Duodenal mucosa (tissue), 2 donors: ENCODE measurements around the gene TOP3A.

Experiments
- H3K27ac ChIP-seq: one replicate; pipeline ENCODE4 v1.7.0; 2013; ENCODE audit warnings: low read depth, low read length
- H3K27me3 ChIP-seq, 2 donors: one replicate each; pipeline ENCODE4 v1.7.0; 2013; ENCODE audit warnings: low read length in 2 of 2, control low read depth in 1 of 2; ENCODE audit not compliant: insufficient read depth in 2 of 2, control insufficient read depth in 1 of 2
- H3K36me3 ChIP-seq, 2 donors: one replicate each; pipeline ENCODE4 v1.7.0; 2013; ENCODE audit warnings: low read length in 2 of 2, control low read depth in 1 of 2; ENCODE audit not compliant: insufficient read depth in 2 of 2, control insufficient read depth in 1 of 2
- H3K4me1 ChIP-seq, 2 donors: one replicate each; pipeline ENCODE4 v1.7.0; 2013; ENCODE audit warnings: low read length in 2 of 2, control low read depth in 1 of 2; ENCODE audit not compliant: insufficient read depth in 2 of 2, control insufficient read depth in 1 of 2
- H3K4me3 ChIP-seq, 2 donors: one replicate each; pipeline ENCODE4 v1.7.0; 2013; ENCODE audit warnings: low read length in 2 of 2, low read depth in 1 of 2
- H3K9ac ChIP-seq, 2 donors: one replicate each; pipeline ENCODE4 v1.7.0; 2013; ENCODE audit warnings: low read length in 2 of 2, low read depth in 1 of 2
- H3K9me3 ChIP-seq, 2 donors: one replicate each; pipeline ENCODE4 v1.7.0; 2013; ENCODE audit warnings: low read length in 2 of 2, control low read depth in 1 of 2; ENCODE audit not compliant: control insufficient read depth in 1 of 2

The TOP3A gene

GRCh38 chr17:18256351-18256750 is 58.4 kb downstream of the TOP3A start:
- Histone ChIP-seq H3K27ac (no peak overlapping the region), H3K36me3 (peaks cover 34 to 52% of the 10 kb centered on the region in 2 donors), H3K4me3 (no peak overlapping the region), H3K9me3 (no peaks in the 10 kb centered on the region), H3K4me1 (peaks cover 23 to 30% of the 10 kb centered on the region in 2 donors), H3K9ac (no peak overlapping the region), H3K27me3 (no peaks in the 10 kb centered on the region)

GRCh38 chr17:18254888-18255649 is 59.7 kb downstream of the TOP3A start:
- Histone ChIP-seq H3K27ac (no peak overlapping the region), H3K9me3 (no peaks in the 10 kb centered on the region), H3K27me3 (no peaks in the 10 kb centered on the region), H3K9ac (no peak overlapping the region), H3K4me3 (no peak overlapping the region), H3K4me1 (peaks cover 23 to 30% of the 10 kb centered on the region in 2 donors), H3K36me3 (peaks cover 43 to 65% of the 10 kb centered on the region in 2 donors)

GRCh38 chr17:18253947-18254821 is 60.6 kb downstream of the TOP3A start:
- no peak overlapping the region for H3K27ac ChIP-seq
- no peaks in the 10 kb centered on the region for H3K9me3 ChIP-seq
- no peaks in the 10 kb centered on the region for H3K27me3 ChIP-seq
- H3K4me3 ChIP-seq, result no peak overlapping the region
- H3K36me3 ChIP-seq, result peaks cover 43 to 68% of the 10 kb centered on the region in 2 donors
- no peak overlapping the region for H3K9ac ChIP-seq
- H3K4me1 ChIP-seq, result peaks cover 18 to 28% of the 10 kb centered on the region in 2 donors

GRCh38 chr17:18253187-18253884 is 61.5 kb downstream of the TOP3A start:
- H3K4me3 ChIP-seq, result no peak overlapping the region
- H3K27ac ChIP-seq, result no peak overlapping the region
- H3K9me3 ChIP-seq, result no peaks in the 10 kb centered on the region
- no peak overlapping the region for H3K9ac ChIP-seq
- H3K36me3 ChIP-seq, result peaks cover 49 to 76% of the 10 kb centered on the region in 2 donors
- H3K27me3 ChIP-seq, result no peaks in the 10 kb centered on the region
- H3K4me1 ChIP-seq, result peaks cover 18 to 23% of the 10 kb centered on the region in 2 donors

- H3K4me1 ChIP-seq, result peaks cover 23 to 26% of the 10 kb centered on the region in 2 donors
- H3K27ac ChIP-seq, result no peak overlapping the region
- no peaks in the 10 kb centered on the region for H3K9me3 ChIP-seq
- no peak overlapping the region for H3K4me3 ChIP-seq
- H3K27me3 ChIP-seq, result no peaks in the 10 kb centered on the region
- H3K9ac ChIP-seq, result no peak overlapping the region
- peaks cover 50 to 83% of the 10 kb centered on the region in 2 donors for H3K36me3 ChIP-seq
Observed at GRCh38 chr17:18252160-18252559, 62.6 kb downstream of the TOP3A start.

- Histone ChIP-seq H3K9ac (no peak overlapping the region), H3K9me3 (no peaks in the 10 kb centered on the region), H3K27me3 (no peaks in the 10 kb centered on the region), H3K27ac (no peak overlapping the region), H3K36me3 (peaks cover 50 to 84% of the 10 kb centered on the region in 2 donors), H3K4me1 (peaks cover 22 to 24% of the 10 kb centered on the region in 2 donors), H3K4me3 (no peak overlapping the region)
Observed at GRCh38 chr17:18251204-18251603, 63.6 kb downstream of the TOP3A start.

- no peak overlapping the region for H3K9ac ChIP-seq
- H3K4me3 ChIP-seq, result no peak overlapping the region
- H3K27me3 ChIP-seq, result no peaks in the 10 kb centered on the region
- H3K36me3 ChIP-seq, result peaks cover 49 to 84% of the 10 kb centered on the region in 2 donors
- no peaks in the 10 kb centered on the region for H3K9me3 ChIP-seq
- H3K4me1 ChIP-seq, result peaks cover 22 to 25% of the 10 kb centered on the region in 2 donors
- H3K27ac ChIP-seq, result no peak overlapping the region
Observed at GRCh38 chr17:18250708-18251107, 64.1 kb downstream of the TOP3A start.

- Histone ChIP-seq H3K4me1 (peaks cover 22 to 25% of the 10 kb centered on the region in 2 donors), H3K27me3 (no peaks in the 10 kb centered on the region), H3K4me3 (no peak overlapping the region), H3K9ac (no peak overlapping the region), H3K36me3 (peaks cover 50 to 84% of the 10 kb centered on the region in 2 donors), H3K9me3 (no peaks in the 10 kb centered on the region), H3K27ac (no peak overlapping the region)
Observed at GRCh38 chr17:18250259-18250658, 64.5 kb downstream of the TOP3A start.

GRCh38 chr17:18248811-18249210 is 66.0 kb downstream of the TOP3A start:
- Histone ChIP-seq H3K27ac (no peak overlapping the region), H3K4me3 (no peak overlapping the region), H3K9ac (no peak overlapping the region), H3K36me3 (peaks cover 47 to 80% of the 10 kb centered on the region in 2 donors), H3K4me1 (peaks cover 22 to 25% of the 10 kb centered on the region in 2 donors), H3K27me3 (no peaks in the 10 kb centered on the region), H3K9me3 (no peaks in the 10 kb centered on the region)
